HG03103 (cell line): ENCODE measurements around the gene PPP4R4.

Experiments
- ATAC-seq: cut with Tn5 transposase; IDR thresholded peaks from one replicate; pipeline ENCODE4 v1.9.1; 2021; ENCODE audit warnings: low read depth; ENCODE audit not compliant: unreplicated experiment

Gene PPP4R4, protein sequence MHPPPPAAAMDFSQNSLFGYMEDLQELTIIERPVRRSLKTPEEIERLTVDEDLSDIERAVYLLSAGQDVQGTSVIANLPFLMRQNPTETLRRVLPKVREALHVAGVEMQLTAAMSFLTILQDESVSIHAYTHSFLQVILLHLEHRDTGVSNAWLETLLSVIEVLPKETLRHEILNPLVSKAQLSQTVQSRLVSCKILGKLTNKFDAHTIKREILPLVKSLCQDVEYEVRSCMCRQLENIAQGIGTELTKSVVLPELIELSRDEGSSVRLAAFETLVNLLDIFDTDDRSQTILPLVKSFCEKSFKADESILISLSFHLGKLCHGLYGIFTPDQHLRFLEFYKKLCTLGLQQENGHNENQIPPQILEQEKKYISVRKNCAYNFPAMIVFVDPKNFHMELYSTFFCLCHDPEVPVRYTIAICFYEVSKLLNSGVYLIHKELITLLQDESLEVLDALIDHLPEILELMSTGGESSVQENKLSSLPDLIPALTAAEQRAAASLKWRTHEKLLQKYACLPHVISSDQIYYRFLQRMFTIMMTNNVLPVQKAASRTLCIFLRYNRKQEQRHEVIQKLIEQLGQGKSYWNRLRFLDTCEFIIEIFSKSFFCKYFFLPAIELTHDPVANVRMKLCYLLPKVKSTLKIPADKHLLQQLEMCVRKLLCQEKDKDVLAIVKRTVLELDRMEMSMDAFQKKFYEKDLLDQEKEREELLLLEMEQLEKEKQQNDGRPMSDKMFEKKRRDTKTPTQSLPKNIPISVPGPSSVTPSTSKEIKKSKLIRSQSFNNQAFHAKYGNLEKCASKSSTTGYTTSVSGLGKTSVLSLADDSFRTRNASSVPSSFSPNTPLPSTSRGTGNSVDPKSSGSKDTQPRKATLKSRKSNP

DNA sequence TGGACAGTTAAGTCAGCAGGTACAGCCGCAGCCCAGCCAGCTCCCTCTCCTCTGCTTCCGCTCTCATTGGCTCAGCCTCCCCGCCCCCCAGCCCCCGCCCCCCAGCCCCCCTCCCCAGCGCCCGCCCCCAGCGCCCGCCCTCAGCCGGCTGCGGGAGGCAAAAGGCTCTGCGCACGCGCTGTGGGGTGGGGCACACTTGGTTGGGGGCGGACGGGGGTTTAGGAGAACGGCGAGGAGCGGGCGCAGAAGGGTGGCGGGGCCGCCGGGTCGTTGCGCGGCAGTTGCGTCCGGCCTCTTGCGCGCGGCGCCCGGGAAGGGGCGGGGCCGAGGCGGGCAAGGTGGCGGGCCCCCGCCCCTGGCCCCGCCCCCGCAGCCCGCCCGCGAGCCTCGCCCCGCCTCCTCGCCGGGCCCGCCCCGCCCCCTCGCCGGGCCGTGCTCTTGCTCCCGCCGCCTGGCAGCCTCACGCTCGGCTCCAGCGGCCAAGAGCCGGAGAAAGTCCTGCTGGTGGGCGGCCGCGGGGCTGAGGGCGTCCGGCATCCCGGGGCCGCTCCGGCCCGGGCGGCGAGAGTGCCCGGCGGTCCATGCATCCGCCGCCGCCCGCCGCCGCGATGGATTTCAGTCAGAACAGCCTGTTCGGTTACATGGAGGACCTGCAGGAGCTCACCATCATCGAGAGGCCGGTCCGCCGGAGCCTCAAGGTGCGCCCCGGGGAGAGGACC lies at the start of gene PPP4R4:
PPP4R4 (plus strand) TSS at position 438 of the 719 bp plus-strand sequence; CDS start at position 582, 144 bp downstream.
- peak; percentile 84 for ATAC-seq

DNA sequence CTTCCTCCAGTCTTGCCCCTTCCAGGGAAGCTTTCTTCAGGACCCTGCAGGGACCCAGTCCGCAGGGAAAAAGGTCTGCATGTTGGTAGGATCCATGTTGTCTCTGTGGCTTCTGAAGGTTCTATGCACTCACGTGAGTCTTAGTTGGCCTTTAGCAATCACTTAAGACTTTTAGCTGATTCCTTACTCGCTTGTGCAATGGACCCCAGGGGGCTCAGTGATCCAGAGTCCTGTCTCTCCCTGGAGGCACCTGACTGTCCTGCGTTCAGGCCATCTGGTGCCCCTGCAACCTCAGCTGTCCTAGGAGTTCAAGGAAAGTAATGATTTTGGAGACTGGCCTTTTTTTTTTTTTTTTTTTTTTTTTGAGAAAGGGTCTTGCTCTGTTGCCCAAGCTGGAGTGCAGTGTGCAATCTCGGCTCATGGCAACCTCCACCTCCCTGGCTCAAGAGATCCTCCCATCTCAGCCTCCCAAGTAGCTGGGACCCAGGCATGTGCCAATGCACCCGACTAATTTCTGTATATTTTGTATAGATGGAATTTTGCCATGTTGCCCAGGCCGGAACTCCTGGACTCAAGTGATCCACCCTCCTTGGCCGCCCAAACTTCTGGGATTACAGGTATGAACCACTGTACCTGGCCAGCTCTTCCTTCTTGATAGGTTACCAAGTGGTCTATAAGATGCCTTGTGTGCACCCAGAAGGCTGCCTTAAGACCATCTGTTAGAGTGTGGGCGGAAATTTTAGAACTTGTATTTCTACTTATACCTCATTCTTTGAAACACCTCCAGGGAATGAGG lies 49.3 kb upstream of the PPP4R4 start:
- ATAC-seq: no peak

- ATAC-seq: no peak
Observed at GRCh38 chr14:94125659-94126418, 48.3 kb upstream of the PPP4R4 start.

DNA sequence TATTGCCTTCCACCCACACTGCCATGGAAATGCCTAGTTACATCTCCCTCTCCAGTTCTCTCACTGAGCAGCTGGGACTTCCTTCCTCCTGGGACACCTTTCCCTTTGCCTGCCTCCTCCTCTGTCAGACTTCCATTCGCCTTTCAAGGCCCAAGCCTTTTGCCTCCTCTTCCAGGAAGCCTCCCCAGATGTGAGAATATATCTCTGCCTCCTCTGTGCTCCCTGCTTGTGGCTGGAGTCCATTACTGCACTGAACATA lies 47.8 kb upstream of the PPP4R4 start:
- ATAC-seq: no peak

GRCh38 chr14:94126800-94127199 lies 47.3 kb upstream of the PPP4R4 start:
- ATAC-seq: no peak

DNA sequence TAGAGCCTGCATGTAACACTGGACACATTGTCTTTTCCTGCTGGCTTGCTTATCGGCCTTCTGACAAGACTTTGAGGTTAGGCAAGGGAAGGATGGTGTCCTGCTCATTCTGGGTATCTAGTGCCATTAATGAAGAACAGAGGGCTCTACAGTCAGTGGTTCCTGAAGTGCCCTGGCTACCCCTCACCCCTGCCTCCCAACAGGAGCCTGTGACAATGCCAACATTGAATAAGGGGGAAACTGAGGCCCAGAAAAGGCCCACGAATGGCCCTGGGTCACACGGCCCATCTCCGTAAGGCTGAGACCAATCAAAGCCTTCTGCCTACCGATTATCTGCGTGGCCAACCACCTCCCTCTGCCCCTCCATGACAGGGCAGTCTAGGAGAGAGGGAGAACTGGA lies 46.8 kb upstream of the PPP4R4 start:
- no peak for ATAC-seq

GRCh38 chr14:94128216-94128839 lies 45.8 kb upstream of the PPP4R4 start:
- no peak for ATAC-seq

GRCh38 chr14:94129111-94129757 lies 44.9 kb upstream of the PPP4R4 start, which contains the start of gene IFI27L2:
Gene IFI27L2, minus strand, starts transcription at chr14:94129604. Its CDS starts 40 bp downstream, at chr14:94129564.
- ATAC-seq: peak; percentile 91

DNA sequence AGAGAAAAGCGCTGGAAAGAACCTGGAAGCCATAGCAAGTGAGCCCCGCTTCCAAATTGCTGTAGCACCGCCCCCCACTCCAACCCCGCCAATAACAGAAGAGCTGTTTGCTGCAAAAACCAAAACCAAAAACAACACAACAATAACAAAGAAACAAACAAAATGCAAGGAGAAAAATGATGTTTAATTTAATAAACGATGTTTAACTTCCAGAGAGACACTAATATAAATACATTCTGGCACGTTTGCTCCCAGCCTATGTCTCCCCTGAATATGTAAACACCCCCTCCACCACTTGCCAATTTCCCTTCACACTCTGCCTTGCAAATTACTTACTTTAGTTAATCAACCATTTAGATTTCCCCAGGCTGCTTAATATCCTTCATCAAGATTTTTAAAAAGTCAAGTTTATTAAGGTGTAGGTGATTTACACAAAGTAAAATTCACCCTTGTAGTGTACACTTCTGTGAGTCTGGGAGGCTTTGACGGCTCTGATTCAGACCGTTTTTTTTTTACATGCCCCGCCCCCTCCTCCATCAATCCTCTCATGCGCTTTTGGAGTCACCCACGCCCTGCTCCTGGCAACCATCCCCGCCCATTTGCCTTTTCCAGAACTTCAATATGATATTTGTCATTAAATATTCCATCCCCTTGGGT lies 44.2 kb upstream of the PPP4R4 start:
- no peak for ATAC-seq

GRCh38 chr14:94132285-94132887 lies 41.7 kb upstream of the PPP4R4 start:
- ATAC-seq: no peak

DNA sequence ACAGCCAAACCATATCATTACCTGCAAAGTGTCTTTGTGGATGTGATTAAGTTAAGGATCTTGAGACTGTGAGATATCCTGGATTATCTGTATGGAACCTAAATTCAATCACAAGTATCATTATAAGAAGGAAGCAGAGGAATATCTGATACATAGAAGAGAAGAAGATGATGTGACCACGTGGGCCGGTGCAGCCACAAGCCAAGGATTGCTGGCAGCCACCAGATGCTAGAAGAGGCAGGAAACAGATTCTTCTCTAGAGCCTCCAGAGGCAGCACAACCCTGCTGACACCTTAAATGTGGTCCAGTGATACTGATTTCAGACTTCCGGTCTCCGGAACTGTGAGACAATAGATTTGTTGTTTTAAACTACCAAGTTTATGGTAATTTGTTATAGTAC lies 38.6 kb upstream of the PPP4R4 start:
- no peak for ATAC-seq

GRCh38 chr14:94136575-94137331 lies 37.4 kb upstream of the PPP4R4 start:
- ATAC-seq: peak; percentile 62

DNA sequence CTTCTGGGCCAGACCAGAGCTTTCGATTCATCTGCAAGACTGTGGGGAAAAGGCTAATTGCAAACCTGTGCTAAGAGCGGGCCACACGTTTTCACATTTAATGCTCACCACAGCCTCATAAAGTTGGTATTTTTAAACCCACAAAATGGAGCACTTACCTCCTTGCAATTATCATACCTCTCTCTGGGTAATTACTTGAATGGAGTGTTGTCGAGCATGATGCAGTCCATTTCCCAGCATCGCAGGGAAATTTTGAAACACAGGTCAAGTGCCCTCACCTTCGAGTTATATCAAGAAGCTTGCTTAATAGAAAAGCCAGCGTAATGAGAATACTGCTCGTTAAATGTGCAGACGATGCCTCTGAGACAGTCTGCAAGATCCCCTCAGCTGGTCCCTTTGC lies 35.9 kb upstream of the PPP4R4 start:
- ATAC-seq: no peak

- no peak for ATAC-seq
Observed at GRCh38 chr14:94139006-94139405, 35.1 kb upstream of the PPP4R4 start.

- ATAC-seq: no peak
Observed at GRCh38 chr14:94139421-94139820, 34.7 kb upstream of the PPP4R4 start.

DNA sequence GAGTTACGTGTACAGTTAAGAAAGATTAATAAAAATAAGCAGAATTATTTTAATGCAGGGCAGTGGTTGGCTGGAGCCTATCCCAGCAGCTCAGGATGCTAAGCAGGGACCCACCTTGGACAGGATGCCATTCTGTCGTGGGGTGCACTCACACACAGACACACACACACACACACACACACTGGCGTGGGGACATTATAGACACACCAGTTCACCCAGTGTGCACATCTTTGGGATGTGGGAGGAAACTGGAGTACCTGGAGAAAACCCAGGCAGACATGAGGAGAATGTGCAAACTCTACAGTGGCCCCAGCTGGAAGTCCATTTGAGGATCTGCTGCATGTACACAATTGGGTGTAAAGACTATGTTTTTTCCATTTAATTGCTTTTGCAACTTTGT lies 31.9 kb upstream of the PPP4R4 start:
- ATAC-seq: no peak

GRCh38 chr14:94142836-94143235 lies 31.3 kb upstream of the PPP4R4 start:
- no peak for ATAC-seq
